A673 (cell line): ENCODE results near the gene DDIT4L.

Experiments
- CTCF ChIP-seq: fragments of 300-800, 200-600 bp; sonication (generic); conservative IDR thresholded peaks from 2 replicates; pipeline ENCODE4 v1.5.1; 2017; ENCODE audit warnings: low read depth, mild to moderate bottlenecking, antibody characterized with exemption, low read length, moderate library complexity, mixed read lengths
- EZH2 ChIP-seq: fragments of 200-600 bp; sonication (generic); IDR thresholded peaks from 2 replicates; pipeline ENCODE4 v1.6.1; 2017; ENCODE audit warnings: borderline replicate concordance, low read depth, mild to moderate bottlenecking, mixed read lengths, antibody characterized with exemption, low read length; ENCODE audit not compliant: poor library complexity, severe bottlenecking

DNA sequence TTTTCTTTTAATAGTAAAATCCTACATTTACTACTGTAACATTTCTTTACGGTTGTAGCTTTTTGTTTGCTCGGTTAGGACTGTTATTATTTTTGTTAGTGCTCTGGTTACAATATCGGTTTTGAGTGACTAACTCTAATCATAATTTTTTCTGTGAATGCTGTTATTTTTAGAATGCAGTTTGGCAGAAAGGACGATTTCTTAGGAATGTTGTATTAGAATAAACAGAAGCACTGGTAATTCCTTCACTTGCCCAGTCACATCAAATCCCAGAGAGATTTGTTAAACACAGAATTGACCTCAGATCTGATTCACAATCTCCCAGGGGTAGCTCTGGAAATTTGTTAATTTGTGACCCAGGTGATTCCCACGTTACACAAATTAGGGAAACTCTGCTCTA lies 21.7 kb downstream of the DDIT4L start:
- TF ChIP-seq EZH2 = no peak
- no peak for TF ChIP-seq CTCF
